GM12874 (cell line): Measurements from ENCODE around the gene ANLN.

Source experiments
- CTCF ChIP-seq: IDR thresholded peaks from 2 replicates; pipeline ENCODE4 v1.5.1; 2011; ENCODE audit warnings: low read depth, mild to moderate bottlenecking, control low read depth, low read length, moderate library complexity; ENCODE audit not compliant: insufficient read depth

Gene ANLN

GRCh38 chr7:36366718-36367560, 22.7 kb upstream of the ANLN start:
- peak; percentile 93 for TF ChIP-seq CTCF

DNA sequence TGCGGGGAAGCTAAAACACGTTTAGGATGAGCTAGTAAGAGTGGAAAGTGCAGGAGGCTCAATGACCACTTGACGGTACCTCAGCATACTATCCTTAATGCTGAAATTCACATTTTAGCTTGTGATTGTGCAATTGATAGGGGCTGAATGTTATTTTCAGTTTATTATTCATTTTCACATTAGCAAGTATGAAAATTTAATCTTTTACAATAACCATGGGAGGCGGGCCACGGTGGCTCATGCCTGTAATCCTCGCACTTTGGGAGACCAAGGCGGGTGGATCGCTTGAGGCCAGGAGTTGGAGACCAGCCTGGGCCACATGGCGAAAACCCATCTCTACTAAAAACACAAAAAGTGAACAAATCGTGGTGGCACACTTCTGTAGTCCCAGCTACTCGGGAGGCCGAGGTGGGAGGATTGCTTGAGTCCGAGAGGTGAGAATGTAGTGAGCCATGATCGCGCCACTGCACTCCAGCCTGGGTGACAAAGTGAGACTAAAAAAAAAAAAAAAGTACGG, 22.0 kb upstream of the ANLN start:
- TF ChIP-seq CTCF, result no peak

DNA sequence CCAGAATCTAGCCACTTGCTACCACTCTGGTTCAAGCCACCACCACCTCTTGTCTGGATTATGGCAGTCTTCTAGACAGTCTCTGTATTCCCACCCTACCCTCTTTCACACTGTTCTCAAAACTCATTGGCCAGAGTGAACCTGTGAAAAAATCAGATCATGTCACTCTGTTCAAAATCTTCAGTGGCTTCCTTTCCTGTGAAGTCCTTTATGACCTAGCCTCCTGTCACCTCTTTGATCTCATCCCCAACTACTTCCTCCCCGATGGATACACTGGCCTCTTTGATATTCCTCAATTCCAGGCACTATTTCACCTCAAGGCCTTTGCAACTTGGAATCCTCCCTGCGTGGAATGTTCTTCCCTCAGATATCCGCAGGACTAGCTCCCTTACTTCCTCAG, 21.2 kb upstream of the ANLN start:
- no peak for TF ChIP-seq CTCF

GRCh38 chr7:36369171-36369570, 20.5 kb upstream of the ANLN start:
- no peak for TF ChIP-seq CTCF

- TF ChIP-seq CTCF, result no peak
Observed at GRCh38 chr7:36370046-36370445, 19.6 kb upstream of the ANLN start.

GRCh38 chr7:36372156-36372555, 17.5 kb upstream of the ANLN start:
- TF ChIP-seq CTCF, result no peak

- TF ChIP-seq CTCF, result no peak
Observed at GRCh38 chr7:36379831-36380504, 9.7 kb upstream of the ANLN start.
